WI38 (cell line): ENCODE data around the gene C4BPA.

Source experiments
- H3K4me3 ChIP-seq: 2 replicates; pipeline ENCODE4 v1.5.1; 2011; ENCODE audit warnings: low read depth, mild to moderate bottlenecking, control low read depth, low read length
- CTCF ChIP-seq: IDR thresholded peaks from 2 replicates; pipeline ENCODE4 v1.5.1; 2012; ENCODE audit warnings: low read depth, mild to moderate bottlenecking, control low read depth, low read length

The C4BPA gene

DNA sequence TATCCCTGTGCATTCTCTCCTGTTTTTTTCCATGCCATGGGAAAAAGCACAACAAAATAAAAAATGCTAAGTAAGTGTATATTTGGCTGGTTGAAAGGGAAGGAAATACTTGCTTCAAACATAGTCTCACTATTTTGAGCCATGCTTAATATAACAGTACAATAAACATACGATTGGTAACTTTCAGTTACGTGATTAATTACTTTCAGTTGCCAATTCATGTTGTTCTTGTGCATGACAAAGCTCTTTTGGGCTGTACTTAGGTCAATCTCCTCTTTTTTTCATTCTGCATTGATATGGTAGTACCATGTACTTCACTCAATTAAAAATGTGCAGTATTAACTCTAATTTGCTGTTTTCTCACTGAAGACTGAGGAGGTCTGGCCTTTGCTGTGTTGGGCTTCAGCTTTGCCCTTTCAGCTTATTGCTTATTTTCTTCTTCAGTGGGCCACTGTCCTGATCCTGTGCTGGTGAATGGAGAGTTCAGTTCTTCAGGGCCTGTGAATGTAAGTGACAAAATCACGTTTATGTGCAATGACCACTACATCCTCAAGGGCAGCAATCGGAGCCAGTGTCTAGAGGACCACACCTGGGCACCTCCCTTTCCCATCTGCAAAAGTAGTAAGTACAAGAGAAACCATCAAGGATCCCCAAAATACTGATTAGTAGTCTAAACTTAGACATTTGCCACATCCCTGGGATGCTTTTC is 12.7 kb upstream of the C4BPA start:
- H3K4me3 ChIP-seq: no peak overlapping the region
- no peak for TF ChIP-seq CTCF

- no peak overlapping the region for H3K4me3 ChIP-seq
- no peak for TF ChIP-seq CTCF
Observed at GRCh38 chr1:207093944-207094343, 10.1 kb upstream of the C4BPA start.

DNA sequence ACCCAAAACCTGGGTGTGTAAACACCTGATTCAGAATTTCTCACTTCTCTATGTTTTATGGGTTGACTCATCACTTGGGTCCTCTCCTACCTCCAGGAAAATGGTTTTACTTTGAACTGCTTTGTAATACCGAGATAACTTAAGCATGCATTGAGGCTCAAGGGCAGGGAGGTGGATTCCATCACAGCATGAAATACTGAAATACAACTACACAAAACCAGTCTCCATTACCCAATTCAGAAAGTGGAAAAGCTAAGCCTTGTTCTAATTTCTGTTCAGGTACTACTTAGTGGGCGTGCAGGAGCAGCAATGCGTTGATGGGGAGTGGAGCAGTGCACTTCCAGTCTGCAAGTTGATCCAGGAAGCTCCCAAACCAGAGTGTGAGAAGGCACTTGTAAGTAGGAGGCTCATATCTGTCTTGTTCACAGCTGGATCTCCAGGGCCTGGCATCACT is 6.1 kb upstream of the C4BPA start:
- TF ChIP-seq CTCF: no peak
- no peak overlapping the region for H3K4me3 ChIP-seq

DNA sequence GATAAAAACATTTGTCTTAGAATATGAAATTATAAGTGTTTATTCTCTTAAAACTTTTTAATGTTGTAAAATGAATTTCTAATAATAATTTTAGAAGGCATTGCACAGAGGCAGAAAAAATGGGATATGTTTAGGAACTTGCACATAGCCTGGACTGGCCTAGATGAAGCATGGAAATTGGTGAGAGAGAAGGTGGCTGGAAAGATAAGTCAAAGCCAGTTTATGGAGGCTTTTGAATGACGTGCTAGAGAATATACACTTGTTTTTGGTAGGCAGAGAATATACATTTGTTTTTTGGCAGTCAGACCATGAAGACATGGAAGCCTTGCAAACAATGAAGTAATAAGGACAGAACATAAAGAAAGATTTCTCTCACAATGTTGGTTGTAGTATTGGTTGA is 2.3 kb upstream of the C4BPA start:
- no peak for TF ChIP-seq CTCF
- H3K4me3 ChIP-seq: no peak overlapping the region

DNA sequence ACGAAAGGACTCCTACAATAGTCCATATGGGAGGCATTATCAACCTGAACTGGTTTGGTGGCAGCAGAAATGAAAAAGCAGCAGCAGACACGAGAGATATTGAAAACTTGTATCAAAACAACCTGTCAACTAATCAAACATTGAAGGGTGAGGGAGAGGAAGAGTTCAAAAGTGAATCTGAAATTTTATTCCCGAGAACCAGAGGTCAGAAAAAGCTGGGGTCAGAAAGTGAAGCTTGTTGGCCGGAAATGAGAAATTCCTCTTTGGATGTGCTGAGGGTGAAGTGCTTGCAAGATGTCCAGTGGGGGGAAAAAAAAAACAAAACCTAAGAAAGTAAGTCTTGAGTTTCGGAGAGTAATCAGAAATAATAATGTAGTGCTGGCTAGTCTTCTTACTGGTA is 1.9 kb upstream of the C4BPA start:
- TF ChIP-seq CTCF: no peak
- no peak overlapping the region for H3K4me3 ChIP-seq

DNA sequence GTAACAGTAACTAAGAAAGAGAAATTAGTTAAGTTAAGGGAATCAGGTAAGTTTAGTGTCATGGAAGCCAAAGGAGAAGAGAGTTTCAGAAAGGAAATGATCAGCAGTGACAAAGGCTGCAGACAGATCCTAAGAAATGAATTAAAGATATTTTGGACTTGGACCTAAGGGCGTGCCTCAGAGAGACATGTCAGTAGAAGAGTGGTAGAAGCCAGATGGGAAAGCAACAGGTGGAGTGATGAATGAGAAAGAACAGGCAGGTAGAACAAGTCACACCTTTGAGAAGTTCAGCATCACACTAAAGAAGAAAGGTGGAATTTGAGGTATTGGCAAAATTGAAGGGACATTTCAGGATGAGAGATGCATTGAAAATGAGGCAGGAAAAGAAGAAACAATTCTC is 1.4 kb upstream of the C4BPA start:
- H3K4me3 ChIP-seq: no peak overlapping the region
- TF ChIP-seq CTCF: no peak

DNA sequence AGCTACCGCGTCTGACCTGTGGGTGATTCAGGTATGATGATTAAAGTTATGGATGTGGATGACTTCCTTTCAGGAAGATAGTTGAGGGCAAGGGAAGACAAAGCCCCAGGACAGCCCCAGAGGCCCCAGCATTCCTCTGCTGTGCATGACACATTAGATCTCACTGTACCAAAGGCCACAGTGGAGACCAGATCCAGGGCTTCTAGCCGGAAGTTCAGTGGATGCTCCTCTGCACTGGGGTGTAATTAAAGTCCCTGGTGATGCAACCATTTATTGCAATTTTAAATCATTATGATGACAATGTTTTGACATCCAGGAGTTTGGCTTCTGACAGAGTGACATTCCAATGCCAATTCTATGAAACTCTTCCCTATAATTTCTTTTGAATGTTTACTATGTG is 5.0 kb downstream of the C4BPA start:
- TF ChIP-seq CTCF: no peak
- H3K4me3 ChIP-seq: no peak overlapping the region
